ENCODE results near the gene PEX11G.

The PEX11G gene

DNA sequence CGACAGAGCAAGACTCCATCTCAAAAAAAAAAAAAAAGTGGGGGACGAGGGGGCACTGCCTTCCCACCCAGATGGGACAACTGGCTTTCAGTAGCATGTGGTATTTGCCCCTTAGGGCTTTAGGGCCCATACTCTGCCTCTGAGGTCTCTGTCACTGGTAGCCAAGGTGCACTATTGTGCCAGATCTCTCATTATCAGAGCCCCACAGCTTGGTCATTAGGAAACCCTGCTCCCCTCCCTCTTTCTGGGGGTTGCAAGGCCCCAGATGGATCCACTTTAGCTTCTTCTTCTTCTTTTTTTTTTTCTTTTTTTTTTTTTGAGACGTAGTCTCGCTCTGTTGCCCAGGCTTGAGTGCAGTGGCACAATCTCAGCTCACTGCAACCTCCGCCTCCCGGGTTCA is 15.8 kb upstream of the PEX11G start:
- H3K4me3 ChIP-seq (ENCODE audit: low read depth, low read length) = no peak overlapping the region

DNA sequence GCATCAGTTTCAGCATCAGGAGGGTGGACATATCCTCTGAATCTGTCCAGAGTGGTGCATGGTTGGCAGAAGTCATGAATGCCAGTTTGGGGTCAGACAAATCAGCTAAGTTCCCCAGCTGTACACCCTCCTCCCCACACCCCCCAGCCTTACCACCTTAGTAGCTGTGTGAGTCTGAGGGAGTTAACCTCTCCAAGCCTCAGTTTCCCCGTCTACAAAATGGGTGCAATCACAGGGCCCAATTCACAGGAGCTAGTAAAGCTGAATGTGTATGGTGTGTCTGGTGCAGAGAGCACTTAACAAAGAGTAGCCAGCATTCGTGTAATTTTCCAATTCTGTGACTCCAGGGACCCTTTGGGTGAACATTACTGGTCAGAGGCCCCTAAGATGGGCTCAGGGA is 13.7 kb upstream of the PEX11G start:
- no peak for TF ChIP-seq CTCF (IDR thresholded peaks at IDR 0.05; ENCODE audit: borderline replicate concordance, insufficient read depth, low read depth, low read length)
- no peak overlapping the region for H3K4me3 ChIP-seq (ENCODE audit: low read depth, low read length)

More for the DNA sequence above, 15.8 kb upstream of the PEX11G start:
- TF ChIP-seq CTCF (IDR thresholded peaks at IDR 0.05; ENCODE audit: borderline replicate concordance, insufficient read depth, low read depth, low read length) = no peak

DNA sequence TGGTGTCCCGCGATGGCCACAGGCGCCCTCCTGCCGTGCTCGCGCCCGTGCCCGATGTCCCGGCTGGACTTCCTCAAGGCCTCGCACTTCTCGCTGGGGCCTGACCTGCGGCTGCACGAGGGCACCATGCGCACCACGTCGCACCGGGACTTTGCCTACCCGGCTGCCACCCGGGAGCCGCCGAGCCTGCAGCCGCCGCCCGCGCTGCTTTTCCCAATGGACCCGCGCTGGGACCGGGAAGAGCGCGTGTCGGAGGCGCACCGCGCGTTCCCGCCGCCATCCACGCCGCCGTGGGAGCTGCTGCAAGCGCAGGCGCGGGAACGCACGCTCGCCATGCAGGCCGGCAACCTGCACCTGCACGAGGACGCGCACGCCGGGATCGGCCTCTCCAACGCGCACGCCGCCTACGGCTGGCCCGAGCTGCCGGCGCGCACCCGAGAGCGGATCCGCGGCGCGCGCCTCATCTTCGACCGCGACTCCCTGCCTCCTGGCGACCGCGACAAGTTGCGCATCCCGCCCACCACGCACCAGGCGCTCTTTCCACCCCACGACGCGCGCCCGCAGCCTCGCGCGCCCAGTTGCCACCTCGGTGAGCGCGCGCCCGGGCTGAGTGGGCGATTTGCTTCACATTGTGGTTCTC is 12.1 kb upstream of the PEX11G start:
- H3K4me3 ChIP-seq (ENCODE audit: low read depth, low read length) = no peak overlapping the region
- TF ChIP-seq CTCF (IDR thresholded peaks at IDR 0.05; ENCODE audit: borderline replicate concordance, insufficient read depth, low read depth, low read length) = no peak

- no peak overlapping the region for H3K4me3 ChIP-seq (ENCODE audit: low read depth, low read length)
- peak; percentile 62; the same call in 1 of the 2 replicates for TF ChIP-seq CTCF (IDR thresholded peaks at IDR 0.05; ENCODE audit: borderline replicate concordance, insufficient read depth, low read depth, low read length)
Measured at GRCh38 chr19:7497292-7497691, 8.5 kb upstream of the PEX11G start.

- no peak for TF ChIP-seq CTCF (IDR thresholded peaks at IDR 0.05; ENCODE audit: borderline replicate concordance, insufficient read depth, low read depth, low read length)
- H3K4me3 ChIP-seq (ENCODE audit: low read depth, low read length) = no peak overlapping the region
Measured at GRCh38 chr19:7494416-7495098, 5.7 kb upstream of the PEX11G start.

GRCh38 chr19:7492558-7492957 is 3.7 kb upstream of the PEX11G start:
- H3K4me3 ChIP-seq (ENCODE audit: low read depth, low read length) = no peak overlapping the region
- TF ChIP-seq CTCF (IDR thresholded peaks at IDR 0.05; ENCODE audit: borderline replicate concordance, insufficient read depth, low read depth, low read length) = no peak

GRCh38 chr19:7492142-7492541 is 3.3 kb upstream of the PEX11G start:
- H3K4me3 ChIP-seq (ENCODE audit: low read depth, low read length) = no peak overlapping the region
- TF ChIP-seq CTCF (IDR thresholded peaks at IDR 0.05; ENCODE audit: borderline replicate concordance, insufficient read depth, low read depth, low read length) = no peak
